Adrenal gland (tissue), 12 donors: Measurements from ENCODE around the gene CKMT2. TPM values are rescaled to one million over a fixed set of nuclear protein-coding genes. Genes with fewer than 3 reads are reported as not detected.

Experiments used
- DNase-seq, 7 donors: peaks; one replicate each; pipeline ENCODE4 v3.0.0-alpha.2; 2019 to 2020
- H3K27ac ChIP-seq, 5 donors: fragments of 200-600 bp; sonication (generic) in 4 of 5; 1 replicate in 3 of 5; 2 replicates in 2 of 5; pipeline versions ENCODE4 v1.5.1 to v1.8.0; 2016 to 2020; ENCODE audit warnings: mild to moderate bottlenecking in 1 of 5
- H3K27me3 ChIP-seq: fragments of 200-600 bp; 2 replicates; pipeline ENCODE4 v1.8.0; 2021
- H3K36me3 ChIP-seq, 2 donors: fragments of 200-600 bp; replicated peaks in 1 of 2; 1 replicate in 1 of 2; 2 replicates in 1 of 2; pipeline versions ENCODE4 v1.5.1 to v1.8.0; 2018 to 2022
- H3K4me1 ChIP-seq, 2 donors: fragments of 200-600 bp; replicated peaks in 1 of 2; 1 replicate in 1 of 2; 2 replicates in 1 of 2; pipeline versions ENCODE4 v1.5.1 to v1.8.0; 2018 to 2021
- H3K4me3 ChIP-seq, 4 donors: fragments of 200-600 bp; sonication (generic) in 3 of 4; one replicate each; pipeline ENCODE4 v1.5.1; 2016 to 2018
- H3K9me3 ChIP-seq, 3 donors: fragments of 200-600 bp; sonication (generic) in 1 of 3; replicated peaks in 1 of 3; 1 replicate in 2 of 3; 2 replicates in 1 of 3; pipeline versions ENCODE4 v1.5.1 to v1.8.0; 2016 to 2021
- CTCF ChIP-seq, 6 experiments: fragments of 450-650 bp in 4 of 6; fragments of 200-600 bp in 2 of 6; sonication (generic) in 1 of 6; IDR thresholded peaks; 1 replicate in 5 of 6; 2 replicates in 1 of 6; pipeline versions ENCODE4 v1.5.1 to v1.8.0; 2016 to 2021; ENCODE audit warnings: antibody characterized with exemption in 6 of 6, mild to moderate bottlenecking in 2 of 6, moderate library complexity in 1 of 6
- POLR2A ChIP-seq, 2 donors: fragments of 450-650 bp; IDR thresholded peaks; one replicate each; pipeline ENCODE4 v1.6.1; 2017; ENCODE audit warnings: antibody characterized with exemption in 2 of 2, mild to moderate bottlenecking in 2 of 2, moderate library complexity in 1 of 2
- WGBS, 4 donors: extraction: QIAGEN DNeasy Blood & Tissue Kit in 2 of 4; methylation state at CpG; one replicate each; pipeline versions ENCODE4 v1.1.5 to v1.1.7; 2013 to 2017; 5-methylcytosine and 5-hydroxymethylcytosine counted together
- intact Hi-C, 2 donors: fragments of 100-400 bp; cut with DNase I; formaldehyde crosslinking; loops; one replicate each; pipeline versions ENCODE4 v1.14.1 to v1.15.0; 2022 to 2023
- polyA plus RNA-seq, 3 donors: library from polyadenylated mRNA; stranded (reverse); fragments of 200-250 nt in 2 of 3; fragments of 350-450 nt in 1 of 3; fragmentation: Illumina TruSeq in 1 of 3; extraction: RNeasy Lipid Tissue Mini Kit (QIAGEN cat#74804) in 1 of 3; gene quantifications; one replicate each; pipeline ENCODE4 v1.2.3, GENCODE V29; 2013 to 2014
- total RNA-seq, 9 donors: library from RNA; depleted of rRNA in 4 of 9; stranded (reverse); fragments of >200 nt in 4 of 9; fragments of 120-200 nt in 1 of 9; fragmentation: NEBNext Ultra II Directional in 1 of 9; extraction: Animal tissue kit (Norgen Biotek cat#: 25700) in 1 of 9; gene quantifications; one replicate each; pipeline versions ENCODE4 v1.1.0 to v1.2.4, GENCODE V29; 2013 to 2023
- donor health status: healthy with polysubstance abuse.
- donor health status: Bipolar disorder and iron deficiency.
- donor health status: DM: yes; HTN: yes; CAD: no.
- donor health status: DM: no; HTN: no; CAD: no.
- donor health status: DM: no; HTN: no; CAD: no.
- donor health status: DM: yes; HTN: yes; CAD: no.

Gene CKMT2
- total and polyA plus RNA-seq, 12 donors: 22.5 to 112 (median 49.9) TPM

- H3K4me3 ChIP-seq: no peak overlapping the region
- DNase-seq: no peak
- H3K4me1 ChIP-seq: no peaks in the 10 kb centered on the region
- TF ChIP-seq CTCF (IDR thresholded peaks at IDR 0.05): no peak
- no peak for TF ChIP-seq POLR2A (IDR thresholded peaks at IDR 0.05)
- H3K27ac ChIP-seq: no peak overlapping the region
- H3K36me3 ChIP-seq: no peaks in the 10 kb centered on the region
- no peaks in the 10 kb centered on the region for H3K27me3 ChIP-seq
- intact Hi-C loops: no loop called here
- H3K9me3 ChIP-seq: no peaks in the 10 kb centered on the region
- WGBS, 4 donors: 72 to 100% (median 89%) methylated on average over 3 of the region's 3 CpGs
These were observed 20.1 kb upstream of the CKMT2 start for GRCh38 chr5:81213070-81213469.

- no peak overlapping the region for H3K4me3 ChIP-seq
- no peak for TF ChIP-seq CTCF (IDR thresholded peaks at IDR 0.05)
- TF ChIP-seq POLR2A (IDR thresholded peaks at IDR 0.05): no peak
- 89 to 93% (median 90%) methylated on average over 8 of the region's 8 CpGs for WGBS, 4 donors
- intact Hi-C loops: no loop called here
- no peak for DNase-seq
- H3K36me3 ChIP-seq: no peaks in the 10 kb centered on the region
- H3K27ac ChIP-seq: no peak overlapping the region
- H3K4me1 ChIP-seq: no peaks in the 10 kb centered on the region
- no peaks in the 10 kb centered on the region for H3K9me3 ChIP-seq
- H3K27me3 ChIP-seq: no peaks in the 10 kb centered on the region
These were observed 18.3 kb upstream of the CKMT2 start for GRCh38 chr5:81214848-81215247.

- no peak for DNase-seq
- Histone ChIP-seq H3K27ac (no peak overlapping the region), H3K27me3 (no peaks in the 10 kb centered on the region), H3K4me3 (no peak overlapping the region), H3K4me1 (no peaks in the 10 kb centered on the region), H3K9me3 (no peaks in the 10 kb centered on the region), H3K36me3 (no peaks in the 10 kb centered on the region)
- TF ChIP-seq POLR2A (IDR thresholded peaks at IDR 0.05): no peak
- no peak for TF ChIP-seq CTCF (IDR thresholded peaks at IDR 0.05)
- 56 to 74% (median 61%) methylated on average over 3 of the region's 3 CpGs for WGBS, 4 donors
- intact Hi-C loops: no loop called here
These were observed 17.0 kb upstream of the CKMT2 start for GRCh38 chr5:81216152-81216551.

- H3K36me3 ChIP-seq: no peaks in the 10 kb centered on the region
- H3K4me3 ChIP-seq: no peak overlapping the region
- DNase-seq: no peak
- H3K27me3 ChIP-seq: no peaks in the 10 kb centered on the region
- H3K4me1 ChIP-seq: no peaks in the 10 kb centered on the region
- TF ChIP-seq POLR2A (IDR thresholded peaks at IDR 0.05): no peak
- TF ChIP-seq CTCF (IDR thresholded peaks at IDR 0.05): no peak
- H3K27ac ChIP-seq: no peak overlapping the region
- intact Hi-C loops: no loop called here
- no peaks in the 10 kb centered on the region for H3K9me3 ChIP-seq
- 90 to 95% (median 94%) methylated on average over 2 to 3 of the region's 3 CpGs for WGBS, 4 donors
These were observed 13.7 kb upstream of the CKMT2 start for GRCh38 chr5:81219389-81219788.
